GM12801 (cell line): ENCODE measurements around the gene MYO9A.

Source experiments
- CTCF ChIP-seq: IDR thresholded peaks from one replicate; pipeline ENCODE4 v1.5.1; 2011; ENCODE audit warnings: control low read depth; ENCODE audit not compliant: insufficient read length; ENCODE audit errors: extremely low read depth

MYO9A gene

GRCh38 chr15:72044956-72045355, 73.0 kb downstream of the MYO9A start:
- no peak for TF ChIP-seq CTCF

GRCh38 chr15:72042865-72043264, 75.1 kb downstream of the MYO9A start:
- TF ChIP-seq CTCF: no peak

GRCh38 chr15:72042054-72042453, 75.9 kb downstream of the MYO9A start:
- TF ChIP-seq CTCF: no peak

- no peak for TF ChIP-seq CTCF
Observed at GRCh38 chr15:72037321-72037720, 80.6 kb downstream of the MYO9A start.

- no peak for TF ChIP-seq CTCF
Observed at GRCh38 chr15:72034859-72035650, 82.9 kb downstream of the MYO9A start.

- TF ChIP-seq CTCF: no peak
Observed at GRCh38 chr15:72034351-72034750, 83.6 kb downstream of the MYO9A start.

- no peak for TF ChIP-seq CTCF
Observed at GRCh38 chr15:72033711-72034110, 84.2 kb downstream of the MYO9A start.

GRCh38 chr15:72033285-72033684, 84.7 kb downstream of the MYO9A start:
- no peak for TF ChIP-seq CTCF
